Fibroblast of gingiva (primary cell): ENCODE results near the gene BCAS3.

ENCODE experiments used
- DNase-seq: peaks from one replicate; pipeline ENCODE4 v3.0.0-alpha.2; 2011; ENCODE audit warnings: low read depth

The BCAS3 gene

GRCh38 chr17:61397086-61397842, 719.6 kb downstream of the BCAS3 start:
- DNase-seq, result no peak

- no peak for DNase-seq
These were observed 721.1 kb downstream of the BCAS3 start for GRCh38 chr17:61398721-61399130.

- peak; percentile 97 for DNase-seq
These were observed 721.7 kb downstream of the BCAS3 start, which contains the start of gene TBX2 for GRCh38 chr17:61399131-61400065. TSS of gene TBX2 (plus strand) at chr17:61399843. CDS start at chr17:61400177, 334 bp downstream.

- DNase-seq, result peak; percentile 68
These were observed 722.5 kb downstream of the BCAS3 start for GRCh38 chr17:61400066-61400716.

- DNase-seq, result peak; percentile 44
These were observed 723.2 kb downstream of the BCAS3 start for GRCh38 chr17:61400717-61401388.

GRCh38 chr17:61401389-61402072, 723.9 kb downstream of the BCAS3 start:
- DNase-seq, result peak; percentile 38

- DNase-seq, result no peak
These were observed 724.5 kb downstream of the BCAS3 start for GRCh38 chr17:61402073-61402541.

GRCh38 chr17:61402978-61403800, 725.5 kb downstream of the BCAS3 start:
- no peak for DNase-seq

GRCh38 chr17:61403801-61404662, 726.4 kb downstream of the BCAS3 start:
- no peak for DNase-seq

- DNase-seq, result no peak
These were observed 726.9 kb downstream of the BCAS3 start for GRCh38 chr17:61404663-61404912.

- DNase-seq, result no peak
These were observed 727.4 kb downstream of the BCAS3 start for GRCh38 chr17:61404913-61405685.

- no peak for DNase-seq
These were observed 728.3 kb downstream of the BCAS3 start for GRCh38 chr17:61405686-61406536.

- no peak for DNase-seq
These were observed 728.8 kb downstream of the BCAS3 start for GRCh38 chr17:61406537-61406845.

GRCh38 chr17:61406971-61407911, 729.6 kb downstream of the BCAS3 start:
- no peak for DNase-seq

GRCh38 chr17:61408151-61409041, 730.7 kb downstream of the BCAS3 start:
- no peak for DNase-seq
